ENCODE data around the gene AMER3.

DNA sequence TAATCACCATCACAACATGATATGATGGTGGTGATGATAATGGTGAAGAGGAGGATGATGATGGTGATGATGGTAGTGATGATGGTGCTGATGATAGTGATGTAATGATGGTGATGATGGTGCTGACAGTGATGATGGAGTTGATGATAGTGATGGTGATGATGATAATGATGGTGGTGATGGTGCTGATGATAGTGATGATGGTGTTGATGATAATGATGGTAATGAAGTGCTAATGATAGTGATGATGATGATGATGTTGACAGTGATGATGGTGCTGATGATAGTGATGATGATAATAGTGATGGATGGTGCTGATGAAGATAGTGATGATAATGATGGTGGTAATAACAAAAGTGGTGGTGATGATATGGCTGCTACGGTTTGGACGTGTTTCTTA, 30.9 kb upstream of the AMER3 start:
- TF ChIP-seq, protein P1, sequence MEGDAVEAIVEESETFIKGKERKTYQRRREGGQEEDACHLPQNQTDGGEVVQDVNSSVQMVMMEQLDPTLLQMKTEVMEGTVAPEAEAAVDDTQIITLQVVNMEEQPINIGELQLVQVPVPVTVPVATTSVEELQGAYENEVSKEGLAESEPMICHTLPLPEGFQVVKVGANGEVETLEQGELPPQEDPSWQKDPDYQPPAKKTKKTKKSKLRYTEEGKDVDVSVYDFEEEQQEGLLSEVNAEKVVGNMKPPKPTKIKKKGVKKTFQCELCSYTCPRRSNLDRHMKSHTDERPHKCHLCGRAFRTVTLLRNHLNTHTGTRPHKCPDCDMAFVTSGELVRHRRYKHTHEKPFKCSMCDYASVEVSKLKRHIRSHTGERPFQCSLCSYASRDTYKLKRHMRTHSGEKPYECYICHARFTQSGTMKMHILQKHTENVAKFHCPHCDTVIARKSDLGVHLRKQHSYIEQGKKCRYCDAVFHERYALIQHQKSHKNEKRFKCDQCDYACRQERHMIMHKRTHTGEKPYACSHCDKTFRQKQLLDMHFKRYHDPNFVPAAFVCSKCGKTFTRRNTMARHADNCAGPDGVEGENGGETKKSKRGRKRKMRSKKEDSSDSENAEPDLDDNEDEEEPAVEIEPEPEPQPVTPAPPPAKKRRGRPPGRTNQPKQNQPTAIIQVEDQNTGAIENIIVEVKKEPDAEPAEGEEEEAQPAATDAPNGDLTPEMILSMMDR (conservative IDR thresholded peaks at IDR 0.05; ENCODE audit: low read length), result no peak
- no peak for TF ChIP-seq EZH2phosphoT487 (IDR thresholded peaks at IDR 0.05; ENCODE audit: borderline replicate concordance, low read depth, low read length)

Measured in OCI-LY7 (cell line).